HepG2 (cell line): ENCODE results near the gene SMCO4. TPM values are rescaled to one million over a fixed set of nuclear protein-coding genes. Genes with fewer than 3 reads are reported as not detected.

Experiments
- ATM ChIP-seq: fragments of 450-650 bp; IDR thresholded peaks from 2 replicates; pipeline ENCODE4 v1.7.1; 2017; ENCODE audit warnings: mild to moderate bottlenecking, borderline replicate concordance
- ELF3 ChIP-seq: IDR thresholded peaks from 2 replicates; pipeline ENCODE4 v1.6.1; 2016; ENCODE audit warnings: missing genetic modification reagents, missing compliant biosample characterization
- ETV6 ChIP-seq: sonication (generic); formaldehyde crosslinking; conservative IDR thresholded peaks from 2 replicates; pipeline ENCODE4 v1.4.0; 2020; ENCODE audit warnings: missing genetic modification reagents
- KDM5B ChIP-seq: sonication (generic); formaldehyde crosslinking; IDR thresholded peaks from 2 replicates; pipeline ENCODE4 v1.4.0; 2020; ENCODE audit warnings: missing genetic modification reagents, mild to moderate bottlenecking, borderline replicate concordance
- MBNL3 ChIP-seq: fragments of 250-450 bp; sonication (Bioruptor Pico); conservative IDR thresholded peaks from 2 replicates; pipeline ENCODE4 v1.8.0; 2022; ENCODE audit warnings: mild to moderate bottlenecking, inconsistent platforms
- MLXIP ChIP-seq: sonication (generic); formaldehyde crosslinking; IDR thresholded peaks from 2 replicates; pipeline ENCODE4 v1.9.0; 2021; ENCODE audit warnings: missing genetic modification reagents, borderline replicate concordance
- MYNN ChIP-seq: sonication (generic); formaldehyde crosslinking; IDR thresholded peaks from 2 replicates; pipeline ENCODE4 v1.4.0; 2020; ENCODE audit warnings: mild to moderate bottlenecking, low read depth, missing genetic modification reagents
- NFKBIZ ChIP-seq: IDR thresholded peaks from 2 replicates; pipeline ENCODE4 v1.6.1; 2018; ENCODE audit warnings: missing genetic modification reagents, missing compliant biosample characterization
- PHF20 ChIP-seq: sonication (generic); formaldehyde crosslinking; IDR thresholded peaks from 2 replicates; pipeline ENCODE4 v1.5.0; 2020; ENCODE audit warnings: mild to moderate bottlenecking, missing genetic modification reagents
- SMAD9 ChIP-seq: sonication (generic); formaldehyde crosslinking; IDR thresholded peaks from 2 replicates; pipeline ENCODE4 v1.5.1; 2020; ENCODE audit warnings: mild to moderate bottlenecking, missing genetic modification reagents
- ZBTB38 ChIP-seq: sonication (generic); formaldehyde crosslinking; IDR thresholded peaks from 2 replicates; pipeline ENCODE4 v1.5.1; 2020; ENCODE audit warnings: mild to moderate bottlenecking, missing genetic modification reagents
- ZNF224 ChIP-seq: sonication (generic); formaldehyde crosslinking; IDR thresholded peaks from 2 replicates; pipeline ENCODE4 v1.5.0; 2020; ENCODE audit warnings: mild to moderate bottlenecking, missing genetic modification reagents
- ZNF674 ChIP-seq: sonication (generic); formaldehyde crosslinking; IDR thresholded peaks from 2 replicates; pipeline ENCODE4 v1.5.0; 2020; ENCODE audit warnings: low read depth, mild to moderate bottlenecking, missing genetic modification reagents
- ZNF687 ChIP-seq: sonication (generic); formaldehyde crosslinking; IDR thresholded peaks from 2 replicates; pipeline ENCODE4 v1.5.1; 2020; ENCODE audit warnings: mild to moderate bottlenecking, missing genetic modification reagents, moderate library complexity
- ZNF7 ChIP-seq: IDR thresholded peaks from 2 replicates; pipeline ENCODE4 v1.6.1; 2016; ENCODE audit warnings: missing biosample characterization, missing genetic modification reagents
- ZNF709 ChIP-seq: sonication (generic); formaldehyde crosslinking; IDR thresholded peaks from 2 replicates; pipeline ENCODE4 v1.5.0; 2020; ENCODE audit warnings: mild to moderate bottlenecking, missing genetic modification reagents
- polyA plus RNA-seq, 8 experiments: library from polyadenylated mRNA; depleted of rRNA in 3 of 8; stranded (reverse) in 7 of 8; unstranded in 1 of 8; fragments of >200 nt; fragmentation: Illumina TruSeq in 4 of 8; extraction: Trizol in 4 of 8; gene quantifications; 2 replicates each; pipeline versions ENCODE4 v1.2.1 to v1.2.3, GENCODE V29; 2011 to 2016; ENCODE audit warnings: low read depth in 4 of 8, missing spikeins in 1 of 8, mixed read lengths in 1 of 8; ENCODE audit not compliant: insufficient read depth in 1 of 8
- total RNA-seq, 5 experiments: library from RNA; depleted of rRNA; stranded (reverse); fragments of >200 nt; fragmentation: Illumina TruSeq; extraction: Trizol; gene quantifications; 2 replicates each; pipeline ENCODE4 v1.2.3, GENCODE V29; 2016; ENCODE audit warnings: low read depth in 1 of 5
- TF ChIP-seq, protein P1 (sequence below): sonication (generic); formaldehyde crosslinking; IDR thresholded peaks from 2 replicates; pipeline ENCODE4 v1.4.0; 2020; ENCODE audit warnings: missing genetic modification reagents
- TF ChIP-seq, protein P2 (sequence below): sonication (generic); formaldehyde crosslinking; IDR thresholded peaks from 2 replicates; pipeline ENCODE4 v1.5.0; 2020; ENCODE audit warnings: missing genetic modification reagents

Gene SMCO4
- total and polyA plus RNA-seq, 2 of the 13 experiments (the other 11 are each of a cell fraction or from before 2014, with no cell fraction given): 10.6 to 28.5 TPM

DNA sequence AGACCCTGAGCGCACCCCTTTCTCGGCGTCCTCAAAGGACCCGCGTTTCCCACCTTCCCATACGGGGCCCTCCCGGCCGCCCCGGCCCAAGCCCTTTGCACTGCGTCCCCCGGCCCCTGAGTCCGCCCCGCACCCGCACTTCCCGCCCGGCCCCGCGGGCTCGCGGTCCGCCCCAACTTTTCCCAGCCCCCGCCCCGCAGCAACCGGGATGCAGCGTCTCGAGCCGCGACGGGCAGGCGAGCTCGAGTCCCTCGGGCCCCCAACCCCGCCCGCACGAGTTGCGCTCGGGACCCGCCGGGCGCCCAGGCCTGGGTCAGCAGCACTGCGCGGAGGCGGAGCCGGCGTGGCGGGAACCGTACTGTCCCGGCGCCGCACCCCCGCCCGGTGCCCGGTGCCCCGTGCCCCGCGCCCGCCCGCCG, 371 bp downstream of the SMCO4 start (continued):
- TF ChIP-seq SMAD9 (CRISPR knock-in tag) (no peak), MYNN (CRISPR knock-in tag) (no peak), ZNF7 (no peak), PHF20 (no peak), ZNF687 (CRISPR knock-in tag) (peak; percentile 62), ZBTB38 (CRISPR knock-in tag) (no peak), MLXIP (CRISPR knock-in tag) (no peak), ELF3 (no peak), ETV6 (no peak), ZNF224 (no peak), ATM (no peak), ZNF674 (no peak), NFKBIZ (CRISPR knock-in tag) (no peak), MBNL3 (CRISPR knock-in tag) (no peak), ZNF709 (CRISPR knock-in tag) (0 out of 2 replicates have a peak, but pooled peaks have one; percentile 9), KDM5B (CRISPR knock-in tag) (no peak)
- TF ChIP-seq, protein P1, sequence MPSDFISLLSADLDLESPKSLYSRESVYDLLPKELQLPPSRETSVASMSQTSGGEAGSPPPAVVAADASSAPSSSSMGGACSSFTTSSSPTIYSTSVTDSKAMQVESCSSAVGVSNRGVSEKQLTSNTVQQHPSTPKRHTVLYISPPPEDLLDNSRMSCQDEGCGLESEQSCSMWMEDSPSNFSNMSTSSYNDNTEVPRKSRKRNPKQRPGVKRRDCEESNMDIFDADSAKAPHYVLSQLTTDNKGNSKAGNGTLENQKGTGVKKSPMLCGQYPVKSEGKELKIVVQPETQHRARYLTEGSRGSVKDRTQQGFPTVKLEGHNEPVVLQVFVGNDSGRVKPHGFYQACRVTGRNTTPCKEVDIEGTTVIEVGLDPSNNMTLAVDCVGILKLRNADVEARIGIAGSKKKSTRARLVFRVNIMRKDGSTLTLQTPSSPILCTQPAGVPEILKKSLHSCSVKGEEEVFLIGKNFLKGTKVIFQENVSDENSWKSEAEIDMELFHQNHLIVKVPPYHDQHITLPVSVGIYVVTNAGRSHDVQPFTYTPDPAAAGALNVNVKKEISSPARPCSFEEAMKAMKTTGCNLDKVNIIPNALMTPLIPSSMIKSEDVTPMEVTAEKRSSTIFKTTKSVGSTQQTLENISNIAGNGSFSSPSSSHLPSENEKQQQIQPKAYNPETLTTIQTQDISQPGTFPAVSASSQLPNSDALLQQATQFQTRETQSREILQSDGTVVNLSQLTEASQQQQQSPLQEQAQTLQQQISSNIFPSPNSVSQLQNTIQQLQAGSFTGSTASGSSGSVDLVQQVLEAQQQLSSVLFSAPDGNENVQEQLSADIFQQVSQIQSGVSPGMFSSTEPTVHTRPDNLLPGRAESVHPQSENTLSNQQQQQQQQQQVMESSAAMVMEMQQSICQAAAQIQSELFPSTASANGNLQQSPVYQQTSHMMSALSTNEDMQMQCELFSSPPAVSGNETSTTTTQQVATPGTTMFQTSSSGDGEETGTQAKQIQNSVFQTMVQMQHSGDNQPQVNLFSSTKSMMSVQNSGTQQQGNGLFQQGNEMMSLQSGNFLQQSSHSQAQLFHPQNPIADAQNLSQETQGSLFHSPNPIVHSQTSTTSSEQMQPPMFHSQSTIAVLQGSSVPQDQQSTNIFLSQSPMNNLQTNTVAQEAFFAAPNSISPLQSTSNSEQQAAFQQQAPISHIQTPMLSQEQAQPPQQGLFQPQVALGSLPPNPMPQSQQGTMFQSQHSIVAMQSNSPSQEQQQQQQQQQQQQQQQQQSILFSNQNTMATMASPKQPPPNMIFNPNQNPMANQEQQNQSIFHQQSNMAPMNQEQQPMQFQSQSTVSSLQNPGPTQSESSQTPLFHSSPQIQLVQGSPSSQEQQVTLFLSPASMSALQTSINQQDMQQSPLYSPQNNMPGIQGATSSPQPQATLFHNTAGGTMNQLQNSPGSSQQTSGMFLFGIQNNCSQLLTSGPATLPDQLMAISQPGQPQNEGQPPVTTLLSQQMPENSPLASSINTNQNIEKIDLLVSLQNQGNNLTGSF (CRISPR knock-in tag): no peak
- TF ChIP-seq, protein P2, sequence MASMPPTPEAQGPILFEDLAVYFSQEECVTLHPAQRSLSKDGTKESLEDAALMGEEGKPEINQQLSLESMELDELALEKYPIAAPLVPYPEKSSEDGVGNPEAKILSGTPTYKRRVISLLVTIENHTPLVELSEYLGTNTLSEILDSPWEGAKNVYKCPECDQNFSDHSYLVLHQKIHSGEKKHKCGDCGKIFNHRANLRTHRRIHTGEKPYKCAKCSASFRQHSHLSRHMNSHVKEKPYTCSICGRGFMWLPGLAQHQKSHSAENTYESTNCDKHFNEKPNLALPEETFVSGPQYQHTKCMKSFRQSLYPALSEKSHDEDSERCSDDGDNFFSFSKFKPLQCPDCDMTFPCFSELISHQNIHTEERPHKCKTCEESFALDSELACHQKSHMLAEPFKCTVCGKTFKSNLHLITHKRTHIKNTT (CRISPR knock-in tag): no peak
